GM12878 (cell line): ENCODE measurements around the gene SLC35F3. TPM values are rescaled to one million over a fixed set of nuclear protein-coding genes. Genes with fewer than 3 reads are reported as not detected.

ENCODE experiments used
- ATAC-seq: fragments of 200-7000 bp; cut with Tn5 transposase; 3 replicates; pipeline ENCODE4 v1.9.1; 2020; ENCODE audit warnings: mild to moderate bottlenecking, moderate library complexity
- BruUV-seq: library from RNA; stranded (reverse); fragments of 400-500 nt; replicated peaks from 2 replicates; lab custom pipeline; 2021; lab: Mats Ljungman, UMichigan
- CTCF ChIA-PET: fragments of 300-600 bp; sonication (Branson Sonifier 250); formaldehyde crosslinking; extraction: SDS; loops from one replicate; lab custom pipeline; 2021; ENCODE audit warnings: inconsistent platforms; lab: Yijun Ruan, JAX
- POLR2A ChIA-PET: fragments of 350-600 bp; formaldehyde crosslinking; extraction: SDS; loops from one replicate; lab custom pipeline; 2021; ENCODE audit warnings: inconsistent platforms; lab: Charles Lee
- RAD21 ChIA-PET: fragments of 300-600 bp; sonication (Branson Sonifier 250); formaldehyde crosslinking; loops from one replicate; lab custom pipeline; 2023; ENCODE audit warnings: antibody characterized with exemption; ENCODE audit not compliant: unreplicated experiment; lab: Charles Lee
- SMC1A ChIA-PET: fragments of 300-600 bp; sonication (Branson Sonifier 250); formaldehyde crosslinking; loops from one replicate; lab custom pipeline; 2023; ENCODE audit not compliant: unreplicated experiment, uncharacterized antibody; lab: Charles Lee
- DNase-seq: peaks from one replicate; pipeline ENCODE4 v3.0.0-alpha.2; 2011; ENCODE audit warnings: low read depth, low spot score
- FAIRE-seq: peaks from 3 replicates; lab custom pipeline; 2011; peaks lifted over from hg19 to GRCh38; lab: Jason Lieb, UNC
- H2AFZ ChIP-seq: 2 replicates; pipeline ENCODE4 v1.6.0; 2011; ENCODE audit warnings: low read depth, low read length, control low read depth; ENCODE audit not compliant: control insufficient read depth
- H3K27ac ChIP-seq: 2 replicates; pipeline ENCODE4 v1.5.1; 2011; ENCODE audit warnings: control low read depth; ENCODE audit not compliant: control insufficient read depth, insufficient read depth
- H3K27me3 ChIP-seq, 2 experiments: replicated peaks in 1 of 2; 2 replicates each; pipeline versions ENCODE4 v1.6.0 to v1.6.1; 2011; ENCODE audit warnings: low read length in 1 of 2; ENCODE audit not compliant: control insufficient read depth in 2 of 2, insufficient read depth in 2 of 2
- H3K36me3 ChIP-seq, 2 experiments: 2 replicates each; pipeline ENCODE4 v1.5.1; 2011; ENCODE audit warnings: low read length in 1 of 2; ENCODE audit not compliant: control insufficient read depth in 2 of 2, insufficient read depth in 2 of 2
- H3K4me1 ChIP-seq: 2 replicates; pipeline ENCODE4 v1.6.1; 2011; ENCODE audit warnings: mild to moderate bottlenecking, low read length, moderate library complexity, mixed read lengths; ENCODE audit not compliant: control insufficient read depth, insufficient read depth
- H3K4me2 ChIP-seq: 2 replicates; pipeline ENCODE4 v1.6.0; 2011; ENCODE audit warnings: control low read depth; ENCODE audit not compliant: control insufficient read depth, insufficient read depth
- H3K4me3 ChIP-seq: fragments of 200-600 bp; sonication (generic); 2 replicates; pipeline ENCODE4 v1.5.1; 2016
- H3K79me2 ChIP-seq: 2 replicates; pipeline ENCODE4 v1.6.0; 2011; ENCODE audit warnings: low read length; ENCODE audit not compliant: control insufficient read depth, insufficient read depth
- H3K9ac ChIP-seq: 2 replicates; pipeline ENCODE4 v1.8.0; 2011; ENCODE audit warnings: low read length, control low read depth, mixed read lengths; ENCODE audit not compliant: control insufficient read depth, insufficient read depth
- H3K9me3 ChIP-seq: replicated peaks from 3 replicates; pipeline ENCODE4 v1.5.1; 2011; ENCODE audit warnings: mild to moderate bottlenecking, low read length; ENCODE audit not compliant: control insufficient read depth, insufficient read depth
- H4K20me1 ChIP-seq: 2 replicates; pipeline ENCODE4 v1.6.0; 2011; ENCODE audit not compliant: control insufficient read depth, insufficient read depth
- BHLHE40 ChIP-seq, 2 experiments: fragments of 450-650 bp in 1 of 2; IDR thresholded peaks; 2 replicates each; pipeline ENCODE4 v1.6.1; 2011 to 2017; ENCODE audit warnings: low read depth in 2 of 2, borderline replicate concordance in 1 of 2, improper control_type of control experiment in 1 of 2, low read length in 1 of 2, mild to moderate bottlenecking in 1 of 2
- CBFB ChIP-seq: IDR thresholded peaks from 2 replicates; pipeline ENCODE4 v1.6.1; 2016; ENCODE audit warnings: antibody characterized with exemption, low read depth
- E4F1 ChIP-seq: fragments of 450-650 bp; IDR thresholded peaks from 2 replicates; pipeline ENCODE4 v1.6.1; 2018; ENCODE audit warnings: borderline replicate concordance, mild to moderate bottlenecking; ENCODE audit not compliant: partially characterized antibody
- EED ChIP-seq: sonication (generic); IDR thresholded peaks from 2 replicates; pipeline ENCODE4 v1.6.1; 2016; ENCODE audit warnings: antibody characterized with exemption, low read depth
- IKZF2 ChIP-seq, 2 experiments: fragments of 450-650 bp; IDR thresholded peaks; 2 replicates each; pipeline ENCODE4 v1.6.1; 2017; ENCODE audit warnings: mild to moderate bottlenecking in 2 of 2, moderate library complexity in 2 of 2
- NR2C2 ChIP-seq: IDR thresholded peaks from 2 replicates; pipeline ENCODE4 v1.6.1; 2011; ENCODE audit warnings: borderline replicate concordance, low read depth; ENCODE audit not compliant: control insufficient read depth, insufficient read length
- POLR2A ChIP-seq: IDR thresholded peaks from 2 replicates; pipeline ENCODE4 v1.6.1; 2011; ENCODE audit warnings: low read depth, mild to moderate bottlenecking, low read length
- RUNX3 ChIP-seq: IDR thresholded peaks from 2 replicates; pipeline ENCODE4 v1.6.1; 2012; ENCODE audit warnings: low read length, inconsistent platforms
- SIN3A ChIP-seq: IDR thresholded peaks from 2 replicates; pipeline ENCODE4 v1.6.1; 2012; ENCODE audit warnings: low read depth, low read length, improper control_type of control experiment
- ZNF592 ChIP-seq: fragments of 450-650 bp; IDR thresholded peaks from 2 replicates; pipeline ENCODE4 v1.6.1; 2017; ENCODE audit warnings: mild to moderate bottlenecking, moderate library complexity
- WGBS: methylation state at CpG from one replicate; pipeline ENCODE4 v1.1.6; 2016; ENCODE audit warnings: low lambda C conversion rate; ENCODE audit not compliant: insufficient replicate concordance, insufficient coverage; ENCODE audit errors: missing lambda C conversion rate; 5-methylcytosine and 5-hydroxymethylcytosine counted together
- in situ Hi-C: fragments of 300-500 bp; cut with MboI; formaldehyde crosslinking; loops from 9 replicates; pipeline ENCODE4 v1.14.3; 2018; ENCODE audit warnings: mixed read lengths
- intact Hi-C: fragments of 100-400 bp; cut with micrococcal nuclease; formaldehyde crosslinking; loops from one replicate; pipeline ENCODE4 v1.14.2; 2022; ENCODE audit not compliant: unreplicated experiment
- polyA plus RNA-seq, 11 experiments: library from polyadenylated mRNA; depleted of rRNA in 4 of 11; unstranded in 6 of 11; stranded (reverse) in 5 of 11; fragments of >200 nt; fragmentation: Nextera tagmentation in 4 of 11; fragmentation: Illumina TruSeq in 1 of 11; extraction: Ambion mirVana in 4 of 11; extraction: Trizol in 1 of 11; gene quantifications; 1 replicate in 1 of 11; 2 replicates in 10 of 11; pipeline versions ENCODE4 v1.2.1 to v1.2.3, GENCODE V29; 2011 to 2016; ENCODE audit warnings: inconsistent platforms in 2 of 11, missing spikeins in 2 of 11, low read depth in 1 of 11
- total RNA-seq, 4 experiments: library from RNA; depleted of rRNA in 3 of 4; stranded (reverse); fragments of >200 nt in 3 of 4; fragmentation: Illumina TruSeq in 1 of 4; extraction: Trizol in 1 of 4; gene quantifications; 2 replicates each; pipeline versions ENCODE4 v1.2.1 to v1.2.3, GENCODE V29; 2013 to 2021
- TF ChIP-seq, protein P1 (sequence below): fragments of 450-650 bp; IDR thresholded peaks from 2 replicates; pipeline ENCODE4 v1.6.1; 2017; ENCODE audit warnings: mild to moderate bottlenecking, low read depth, inconsistent platforms; ENCODE audit not compliant: poor library complexity, severe bottlenecking
- TF ChIP-seq, protein P2 (sequence below): fragments of 450-650 bp; IDR thresholded peaks from 2 replicates; pipeline ENCODE4 v1.6.1; 2014; ENCODE audit warnings: mild to moderate bottlenecking

Gene SLC35F3
- total and polyA plus RNA-seq, 10 of the 15 experiments (the other 5 are each of a cell fraction or from before 2014, with no cell fraction given), result 1.0 to 8.6 (median 5.7) TPM

DNA sequence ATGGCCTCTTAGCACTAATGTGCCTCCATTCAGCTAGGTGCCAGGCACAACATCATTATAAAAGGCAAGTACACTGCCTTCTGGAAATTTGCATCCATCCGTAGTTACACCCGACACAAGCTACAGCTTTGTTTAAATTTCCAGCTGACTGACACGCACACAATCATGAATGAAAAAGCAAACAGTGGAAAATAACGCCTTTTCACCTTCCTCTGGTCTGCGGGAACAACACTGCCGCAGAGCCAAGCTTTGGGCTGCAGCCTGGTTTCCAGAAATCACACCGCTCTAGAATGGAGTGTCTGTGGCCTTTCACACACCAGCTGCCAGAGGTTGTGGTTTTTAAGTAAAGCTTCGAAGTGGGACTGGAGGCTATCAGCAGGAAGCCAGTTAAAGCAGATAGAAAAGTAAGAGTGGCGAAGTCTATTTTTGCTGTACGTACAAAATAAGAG, 326.0 kb downstream of the SLC35F3 start:
- ChIA-PET POLR2A (no interaction called here), CTCF (interaction anchor here (1.1 to 2.4 kb wide), 7 partner anchors 9 to 84 kb away, joined by 3 to 14 read pairs (median 3); no protein-coding TSS in a partner anchor), RAD21 (interaction anchor here (1.1 to 1.8 kb wide), 3 partner anchors 17 to 79 kb away, joined by 3 to 6 read pairs (median 4); no protein-coding TSS in a partner anchor), SMC1A (interaction anchor here (0.6 to 1.9 kb wide), 9 partner anchors 9 to 113 kb away, joined by 3 to 8 read pairs (median 5); no protein-coding TSS in a partner anchor)
- in situ Hi-C loops (no loop called here), intact Hi-C loops (no loop called here)
- no peaks in the 10 kb centered on the region for H4K20me1 ChIP-seq
- 0 out of 2 replicates have a peak overlapping the region, but pooled peaks have one; percentile 25 for H3K4me3 ChIP-seq
- no peaks in the 10 kb centered on the region; a peak in 1 of 4 replicates for H3K36me3 ChIP-seq
- DNase-seq (no peak), FAIRE-seq (no peak), ATAC-seq (peak; percentile 60)
- no TSS peak for BruUV-seq
- H3K4me2 ChIP-seq, result peak overlapping the region; percentile 36; the same call in 1 of the 2 replicates
- no peak overlapping the region for H3K27ac ChIP-seq
- no peaks in the 10 kb centered on the region for H3K9me3 ChIP-seq
- H3K79me2 ChIP-seq, result no peaks in the 10 kb centered on the region
- no peaks in the 10 kb centered on the region for H3K27me3 ChIP-seq
- 12% methylated on average over 10 of the region's 10 CpGs for WGBS
- peak overlapping the region; percentile 44 for H2AFZ ChIP-seq
- TF ChIP-seq, protein P1, sequence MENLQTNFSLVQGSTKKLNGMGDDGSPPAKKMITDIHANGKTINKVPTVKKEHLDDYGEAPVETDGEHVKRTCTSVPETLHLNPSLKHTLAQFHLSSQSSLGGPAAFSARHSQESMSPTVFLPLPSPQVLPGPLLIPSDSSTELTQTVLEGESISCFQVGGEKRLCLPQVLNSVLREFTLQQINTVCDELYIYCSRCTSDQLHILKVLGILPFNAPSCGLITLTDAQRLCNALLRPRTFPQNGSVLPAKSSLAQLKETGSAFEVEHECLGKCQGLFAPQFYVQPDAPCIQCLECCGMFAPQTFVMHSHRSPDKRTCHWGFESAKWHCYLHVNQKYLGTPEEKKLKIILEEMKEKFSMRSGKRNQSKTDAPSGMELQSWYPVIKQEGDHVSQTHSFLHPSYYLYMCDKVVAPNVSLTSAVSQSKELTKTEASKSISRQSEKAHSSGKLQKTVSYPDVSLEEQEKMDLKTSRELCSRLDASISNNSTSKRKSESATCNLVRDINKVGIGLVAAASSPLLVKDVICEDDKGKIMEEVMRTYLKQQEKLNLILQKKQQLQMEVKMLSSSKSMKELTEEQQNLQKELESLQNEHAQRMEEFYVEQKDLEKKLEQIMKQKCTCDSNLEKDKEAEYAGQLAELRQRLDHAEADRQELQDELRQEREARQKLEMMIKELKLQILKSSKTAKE, result no peak
- TF ChIP-seq RUNX3 (peak; percentile 78), POLR2A (no peak), SIN3A (no peak), E4F1 (no peak), IKZF2 (IDR thresholded peaks at IDR 0.05) (peak in 1 of 2 experiments; percentile 16; a peak in 1 of 4 replicates), BHLHE40 (IDR thresholded peaks at IDR 0.05; ENCODE audit: borderline replicate concordance in 1 of 2, low read depth in 2 of 2, low read length in 1 of 2) (peak in 1 of 2 experiments; percentile 9; a peak in 1 of 4 replicates), EED (peak; percentile 34; the same call in 1 of the 2 replicates), ZNF592 (no peak), CBFB (0 out of 2 replicates have a peak, but pooled peaks have one; percentile 42), NR2C2 (no peak)
- TF ChIP-seq, protein P2, sequence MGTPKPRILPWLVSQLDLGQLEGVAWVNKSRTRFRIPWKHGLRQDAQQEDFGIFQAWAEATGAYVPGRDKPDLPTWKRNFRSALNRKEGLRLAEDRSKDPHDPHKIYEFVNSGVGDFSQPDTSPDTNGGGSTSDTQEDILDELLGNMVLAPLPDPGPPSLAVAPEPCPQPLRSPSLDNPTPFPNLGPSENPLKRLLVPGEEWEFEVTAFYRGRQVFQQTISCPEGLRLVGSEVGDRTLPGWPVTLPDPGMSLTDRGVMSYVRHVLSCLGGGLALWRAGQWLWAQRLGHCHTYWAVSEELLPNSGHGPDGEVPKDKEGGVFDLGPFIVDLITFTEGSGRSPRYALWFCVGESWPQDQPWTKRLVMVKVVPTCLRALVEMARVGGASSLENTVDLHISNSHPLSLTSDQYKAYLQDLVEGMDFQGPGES, result no peak
- H3K4me1 ChIP-seq, result peaks cover 7% of the 10 kb centered on the region
- no peak overlapping the region for H3K9ac ChIP-seq
